ENCODE measurements around the gene PUM2.

The PUM2 gene

DNA sequence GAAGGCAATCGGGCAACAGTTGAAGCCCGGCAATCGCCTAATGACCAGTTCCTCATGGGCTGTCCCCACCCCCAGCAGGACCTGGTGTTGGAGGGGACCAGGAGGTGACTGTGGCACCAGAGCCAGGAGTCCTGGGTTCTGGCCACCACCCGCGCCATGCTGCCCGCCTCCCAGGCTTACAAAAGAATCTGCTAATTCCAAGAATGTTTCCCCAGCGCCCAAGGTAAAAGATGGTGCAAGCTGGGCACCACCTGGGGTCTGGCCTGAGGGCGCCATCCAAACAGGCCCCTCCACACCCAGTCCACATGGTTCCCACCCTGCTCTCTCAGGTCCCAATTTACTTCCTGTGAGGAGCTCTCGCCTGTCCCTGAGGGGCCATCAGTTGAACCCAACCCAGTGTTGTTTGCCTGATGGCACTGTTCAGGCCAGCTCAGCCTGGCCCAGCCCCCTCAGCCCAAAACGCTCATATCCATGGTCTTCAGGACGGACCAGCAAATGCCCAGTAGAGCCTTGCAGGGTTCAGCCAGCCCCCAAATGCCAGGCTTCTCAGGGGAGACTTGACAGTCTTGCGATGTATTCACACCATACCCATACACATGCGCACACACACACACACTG lies 130.8 kb downstream of the PUM2 start:
- no peak overlapping the region for H3K4me3 ChIP-seq (ENCODE audit: low read length)
- H3K27me3 ChIP-seq (ENCODE audit: insufficient read depth, low read length), result no peaks in the 10 kb centered on the region; the same call in 1 of the 2 replicates
- no peak overlapping the region for H3K9ac ChIP-seq (ENCODE audit: low read depth, low read length)
- H3K9me3 ChIP-seq (ENCODE audit: insufficient read depth, low read depth, low read length), result no peaks in the 10 kb centered on the region
- H3K4me1 ChIP-seq (ENCODE audit: insufficient read depth, low read length), result peaks cover 15% of the 10 kb centered on the region
- H3K36me3 ChIP-seq (ENCODE audit: insufficient read depth, low read length), result no peaks in the 10 kb centered on the region; the same call in 1 of the 2 replicates
- 95% methylated on average over 13 of the region's 13 CpGs for WGBS
- H3K27ac ChIP-seq (ENCODE audit: low read depth, low read length), result no peak overlapping the region

GRCh38 chr2:20218331-20219320 lies 132.0 kb downstream of the PUM2 start:
- WGBS, result 91% methylated on average over 20 of the region's 20 CpGs
- H3K4me3 ChIP-seq (ENCODE audit: low read length), result no peak overlapping the region
- H3K27me3 ChIP-seq (ENCODE audit: insufficient read depth, low read length), result no peaks in the 10 kb centered on the region; the same call in 1 of the 2 replicates
- no peak overlapping the region for H3K27ac ChIP-seq (ENCODE audit: low read depth, low read length)
- H3K4me1 ChIP-seq (ENCODE audit: insufficient read depth, low read length), result peaks cover 26% of the 10 kb centered on the region
- no peaks in the 10 kb centered on the region for H3K9me3 ChIP-seq (ENCODE audit: insufficient read depth, low read depth, low read length)
- H3K9ac ChIP-seq (ENCODE audit: low read depth, low read length), result no peak overlapping the region
- no peaks in the 10 kb centered on the region; the same call in 1 of the 2 replicates for H3K36me3 ChIP-seq (ENCODE audit: insufficient read depth, low read length)

- no peaks in the 10 kb centered on the region for H3K9me3 ChIP-seq (ENCODE audit: insufficient read depth, low read depth, low read length)
- peaks cover 22% of the 10 kb centered on the region for H3K4me1 ChIP-seq (ENCODE audit: insufficient read depth, low read length)
- H3K27me3 ChIP-seq (ENCODE audit: insufficient read depth, low read length), result no peaks in the 10 kb centered on the region
- 94% methylated on average over 21 of the region's 21 CpGs for WGBS
- no peak overlapping the region for H3K27ac ChIP-seq (ENCODE audit: low read depth, low read length)
- no peak overlapping the region for H3K9ac ChIP-seq (ENCODE audit: low read depth, low read length)
- no peak overlapping the region for H3K4me3 ChIP-seq (ENCODE audit: low read length)
- no peaks in the 10 kb centered on the region; the same call in 1 of the 2 replicates for H3K36me3 ChIP-seq (ENCODE audit: insufficient read depth, low read length)
Measured at GRCh38 chr2:20217041-20217970, 133.3 kb downstream of the PUM2 start.

GRCh38 chr2:20216130-20217025 lies 134.3 kb downstream of the PUM2 start:
- no peaks in the 10 kb centered on the region for H3K27me3 ChIP-seq (ENCODE audit: insufficient read depth, low read length)
- no peaks in the 10 kb centered on the region; the same call in 1 of the 2 replicates for H3K36me3 ChIP-seq (ENCODE audit: insufficient read depth, low read length)
- no peak overlapping the region for H3K9ac ChIP-seq (ENCODE audit: low read depth, low read length)
- H3K9me3 ChIP-seq (ENCODE audit: insufficient read depth, low read depth, low read length), result no peaks in the 10 kb centered on the region
- 93% methylated on average over 22 of the region's 22 CpGs for WGBS
- no peak overlapping the region for H3K27ac ChIP-seq (ENCODE audit: low read depth, low read length)
- H3K4me3 ChIP-seq (ENCODE audit: low read length), result no peak overlapping the region
- peaks cover 15% of the 10 kb centered on the region; the same call in 1 of the 2 replicates for H3K4me1 ChIP-seq (ENCODE audit: insufficient read depth, low read length)

DNA sequence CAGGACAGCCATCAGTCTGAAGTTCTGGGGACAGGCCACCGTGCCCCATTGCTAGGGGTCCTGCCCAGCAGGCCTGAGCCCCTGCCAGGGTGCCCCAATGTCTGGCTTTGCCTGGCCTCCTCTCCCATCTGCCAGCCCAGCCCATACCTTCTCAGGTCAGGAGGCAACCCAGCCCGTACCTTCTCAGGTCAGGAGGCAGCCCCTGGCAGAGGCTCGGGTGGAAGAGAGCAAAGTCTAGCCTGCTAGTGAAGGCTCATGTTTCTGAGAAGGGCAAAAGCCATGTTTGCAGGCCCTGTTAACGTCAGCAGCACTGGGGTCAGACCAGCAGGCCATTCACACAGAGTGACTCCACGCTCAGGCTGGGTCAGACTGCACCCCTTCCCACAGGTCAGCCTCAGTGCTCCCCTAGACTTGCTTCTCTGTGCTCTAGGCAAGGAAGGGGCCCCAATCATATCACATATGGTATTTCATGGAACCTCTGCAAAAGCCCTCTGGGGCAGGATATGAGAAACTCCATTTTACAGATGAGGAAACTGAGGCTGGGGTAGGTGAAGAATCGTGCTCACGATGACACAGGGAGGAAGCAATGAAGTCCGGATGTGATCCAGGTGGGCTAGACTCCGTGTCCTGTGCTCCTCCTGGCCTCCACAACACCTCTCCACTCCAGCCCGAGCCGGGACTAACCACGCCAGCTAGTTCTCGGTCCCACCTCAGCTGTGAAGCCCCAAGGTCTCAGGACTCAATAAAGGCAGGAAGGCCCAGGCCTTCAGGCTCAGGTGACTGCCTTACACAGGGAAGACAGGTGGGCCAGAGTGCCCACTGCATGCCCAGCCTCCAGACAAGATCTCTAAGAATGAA lies 135.2 kb downstream of the PUM2 start:
- Histone ChIP-seq H3K27ac (ENCODE audit: low read depth, low read length) (no peak overlapping the region), H3K27me3 (ENCODE audit: insufficient read depth, low read length) (no peaks in the 10 kb centered on the region), H3K4me3 (ENCODE audit: low read length) (no peak overlapping the region), H3K9ac (ENCODE audit: low read depth, low read length) (no peak overlapping the region), H3K36me3 (ENCODE audit: insufficient read depth, low read length) (no peaks in the 10 kb centered on the region; the same call in 1 of the 2 replicates), H3K4me1 (ENCODE audit: insufficient read depth, low read length) (peaks cover 15% of the 10 kb centered on the region; the same call in 1 of the 2 replicates), H3K9me3 (ENCODE audit: insufficient read depth, low read depth, low read length) (no peaks in the 10 kb centered on the region)
- WGBS, result 93% methylated on average over 13 of the region's 13 CpGs

DNA sequence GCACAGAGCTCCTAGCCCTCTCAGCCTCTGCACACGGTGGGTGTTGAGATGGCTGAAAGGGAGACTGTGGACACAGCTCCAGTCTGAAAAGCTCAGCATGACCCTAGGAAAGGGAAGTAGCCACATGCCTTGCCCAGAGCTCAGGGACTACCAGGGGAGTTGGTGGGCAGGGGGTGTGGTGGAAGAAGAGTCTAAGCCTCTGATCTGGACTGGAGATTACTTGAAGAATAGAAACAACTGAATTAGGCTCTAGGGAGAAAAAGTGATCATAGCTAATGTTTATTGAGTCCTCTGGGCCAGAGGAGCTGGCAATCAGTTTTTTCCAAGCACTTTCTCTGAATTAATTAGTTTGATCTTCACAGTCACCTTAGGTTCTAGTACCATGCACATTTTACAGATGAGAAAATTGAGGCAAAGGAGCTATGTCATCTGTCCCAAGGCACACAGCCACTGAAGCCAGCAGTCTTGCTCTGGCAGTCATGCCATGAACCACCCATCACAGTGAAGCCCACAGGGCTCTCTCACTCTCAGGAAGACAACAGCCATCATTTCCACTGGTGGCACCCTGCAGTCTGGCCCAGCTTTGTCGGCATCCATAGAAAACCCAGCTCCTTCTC lies 136.0 kb downstream of the PUM2 start:
- Histone ChIP-seq H3K9me3 (ENCODE audit: insufficient read depth, low read depth, low read length) (no peaks in the 10 kb centered on the region), H3K4me3 (ENCODE audit: low read length) (no peak overlapping the region), H3K9ac (ENCODE audit: low read depth, low read length) (no peak overlapping the region), H3K27me3 (ENCODE audit: insufficient read depth, low read length) (no peaks in the 10 kb centered on the region), H3K4me1 (ENCODE audit: insufficient read depth, low read length) (peaks cover 15% of the 10 kb centered on the region; the same call in 1 of the 2 replicates), H3K36me3 (ENCODE audit: insufficient read depth, low read length) (no peaks in the 10 kb centered on the region; the same call in 1 of the 2 replicates), H3K27ac (ENCODE audit: low read depth, low read length) (no peak overlapping the region)
- WGBS, result 70% methylated on average over 2 of the region's 2 CpGs

DNA sequence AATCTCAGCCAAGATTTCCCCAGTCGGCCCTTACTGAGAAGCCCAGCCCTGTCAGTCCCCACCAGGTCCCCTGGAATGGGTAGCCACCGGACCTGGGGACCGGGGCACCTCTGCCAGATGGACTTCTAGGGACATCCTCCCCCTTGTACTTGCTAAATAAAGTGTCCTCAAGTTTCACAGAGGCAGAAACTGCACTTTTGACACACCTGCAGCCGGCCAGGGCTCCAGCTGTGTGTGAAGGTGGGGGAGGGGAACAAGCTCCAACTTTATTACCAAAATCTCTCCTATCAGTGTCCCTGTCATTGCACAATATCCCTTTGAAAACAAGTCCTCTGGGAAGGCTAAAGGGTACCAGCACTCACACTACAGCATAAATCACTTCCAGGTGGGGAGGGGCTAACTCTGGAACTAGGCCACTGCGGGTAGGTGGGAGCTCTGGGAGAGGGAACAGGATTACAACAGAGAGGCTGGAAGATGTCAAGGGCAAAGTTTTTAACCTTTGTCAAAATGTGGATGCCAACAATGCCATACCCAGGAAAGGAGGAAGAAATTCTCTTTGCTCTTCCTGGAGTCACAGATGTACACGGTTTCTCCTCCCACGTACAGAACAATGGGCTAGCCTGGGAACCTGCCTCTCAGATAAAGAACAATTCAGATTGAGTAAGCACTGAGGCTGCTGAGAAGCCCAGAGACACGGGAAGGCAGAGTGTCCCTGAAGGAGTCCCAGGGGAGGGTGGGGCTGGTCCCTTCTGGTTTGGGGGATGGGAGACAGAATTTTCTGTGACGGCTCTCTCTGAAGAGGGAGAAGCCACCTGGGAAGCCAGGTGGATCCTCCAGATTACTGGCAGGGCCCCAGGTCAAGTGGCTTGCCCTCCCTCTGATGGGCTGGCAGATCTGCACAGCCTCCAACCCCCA lies 136.7 kb downstream of the PUM2 start:
- no peaks in the 10 kb centered on the region for H3K27me3 ChIP-seq (ENCODE audit: insufficient read depth, low read length)
- H3K4me3 ChIP-seq (ENCODE audit: low read length), result no peak overlapping the region
- H3K4me1 ChIP-seq (ENCODE audit: insufficient read depth, low read length), result peaks cover 15% of the 10 kb centered on the region; the same call in 1 of the 2 replicates
- no peak overlapping the region for H3K27ac ChIP-seq (ENCODE audit: low read depth, low read length)
- no peaks in the 10 kb centered on the region for H3K9me3 ChIP-seq (ENCODE audit: insufficient read depth, low read depth, low read length)
- no peaks in the 10 kb centered on the region; the same call in 1 of the 2 replicates for H3K36me3 ChIP-seq (ENCODE audit: insufficient read depth, low read length)
- H3K9ac ChIP-seq (ENCODE audit: low read depth, low read length), result no peak overlapping the region
- 75% methylated on average over 8 of the region's 9 CpGs for WGBS

DNA sequence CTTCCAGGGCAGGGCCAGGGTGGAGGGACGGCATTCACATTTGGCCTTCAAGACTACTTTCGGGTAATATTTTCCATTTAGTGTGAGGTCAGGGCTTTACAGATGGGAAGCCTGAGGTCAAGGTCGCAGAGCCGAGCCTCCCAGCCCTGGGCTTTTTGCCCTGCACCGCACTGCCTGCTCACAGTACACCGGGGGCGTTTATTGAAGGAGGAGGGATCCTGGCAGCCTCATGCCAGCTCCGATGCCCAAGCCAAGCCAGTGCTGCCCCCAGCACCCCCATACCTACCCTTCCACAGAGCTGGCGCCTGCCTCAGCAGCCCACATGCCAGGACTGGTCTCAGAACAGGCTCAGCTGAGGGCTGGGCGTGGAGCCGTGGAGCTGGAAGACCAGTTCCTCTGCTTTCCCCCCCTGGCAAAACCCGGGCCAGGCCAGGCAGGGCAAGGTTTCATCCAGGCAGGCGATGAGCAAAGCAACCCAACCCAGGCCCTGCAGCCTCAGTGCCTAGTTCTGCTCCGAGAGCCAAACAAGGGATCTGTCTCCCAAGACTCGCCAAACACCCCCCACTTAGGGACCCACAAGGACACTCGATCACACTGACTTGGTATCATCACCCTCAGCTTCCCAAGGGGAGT lies 137.7 kb downstream of the PUM2 start:
- Histone ChIP-seq H3K9ac (ENCODE audit: low read depth, low read length) (no peak overlapping the region; the same call in 1 of the 2 replicates), H3K27ac (ENCODE audit: low read depth, low read length) (no peak overlapping the region), H3K36me3 (ENCODE audit: insufficient read depth, low read length) (no peaks in the 10 kb centered on the region; the same call in 1 of the 2 replicates), H3K4me3 (ENCODE audit: low read length) (no peak overlapping the region), H3K27me3 (ENCODE audit: insufficient read depth, low read length) (no peaks in the 10 kb centered on the region), H3K4me1 (ENCODE audit: insufficient read depth, low read length) (peaks cover 15% of the 10 kb centered on the region; the same call in 1 of the 2 replicates), H3K9me3 (ENCODE audit: insufficient read depth, low read depth, low read length) (no peaks in the 10 kb centered on the region)
- 91% methylated on average over 16 of the region's 16 CpGs for WGBS

All from HUES64 (cell line).